DMS 273 treated with DMSO at 0.1 percent for 48 hours (cell line): Measurements from ENCODE around the gene ULK3.
"Not testable (repeated sequence)": the region's sequence is repeated elsewhere in the genome, so short reads cannot be mapped to it uniquely, and the experiment has no call there.

ENCODE experiments used
- DNase-seq: peaks from one replicate; lab custom pipeline; 2025; lab: John Stamatoyannopoulos, UW

Gene ULK3

GRCh38 chr15:74842581-74843444 is at the start of gene ULK3:
ULK3 (minus strand) TSS chr15:74843156; CDS start chr15:74843105, 51 bp downstream.
- peak; percentile 59 for DNase-seq

- no peak for DNase-seq
Observed at GRCh38 chr15:74892313-74892712, 49.4 kb upstream of the ULK3 start.

- DNase-seq: no peak
Observed at GRCh38 chr15:74891469-74891868, 48.5 kb upstream of the ULK3 start.

- DNase-seq: no peak
Observed at GRCh38 chr15:74890665-74890960, 47.7 kb upstream of the ULK3 start.

- peak; percentile 22 for DNase-seq
Observed at GRCh38 chr15:74889883-74890664, 47.1 kb upstream of the ULK3 start, which contains the start of gene MPI. MPI (plus strand) TSS chr15:74890042; CDS start chr15:74890074, 32 bp downstream.

GRCh38 chr15:74889390-74889882 is 46.5 kb upstream of the ULK3 start:
- no peak for DNase-seq

GRCh38 chr15:74888716-74889115 is 45.8 kb upstream of the ULK3 start:
- no peak for DNase-seq

- not testable (repeated sequence) for DNase-seq
Observed at GRCh38 chr15:74887537-74888193, 44.7 kb upstream of the ULK3 start.

GRCh38 chr15:74885461-74885860 is 42.5 kb upstream of the ULK3 start:
- no peak for DNase-seq

GRCh38 chr15:74884428-74885223 is 41.7 kb upstream of the ULK3 start:
- DNase-seq: no peak

GRCh38 chr15:74882528-74882927 is 39.6 kb upstream of the ULK3 start:
- no peak for DNase-seq

- no peak for DNase-seq
Observed at GRCh38 chr15:74878273-74878672, 35.3 kb upstream of the ULK3 start.

GRCh38 chr15:74873756-74874424 is 30.9 kb upstream of the ULK3 start:
- no peak for DNase-seq

- DNase-seq: peak; percentile 84
Observed at GRCh38 chr15:74873036-74873755, 30.2 kb upstream of the ULK3 start, which contains the start of gene SCAMP2. SCAMP2 (minus strand) TSS chr15:74873365; CDS start chr15:74873255, 110 bp downstream.

- no peak for DNase-seq
Observed at GRCh38 chr15:74872702-74873035, 29.7 kb upstream of the ULK3 start.

GRCh38 chr15:74870436-74871215 is 27.7 kb upstream of the ULK3 start:
- DNase-seq: no peak

- DNase-seq: no peak
Observed at GRCh38 chr15:74869726-74870407, 26.9 kb upstream of the ULK3 start.

- DNase-seq: no peak
Observed at GRCh38 chr15:74869372-74869725, 26.4 kb upstream of the ULK3 start.

GRCh38 chr15:74868059-74868458 is 25.1 kb upstream of the ULK3 start:
- DNase-seq: no peak
